Endodermal cell (in vitro differentiated cells): ENCODE data around the gene SLC7A4. TPM values are rescaled to one million over a fixed set of nuclear protein-coding genes. Genes with fewer than 3 reads are reported as not detected.

Experiments
- DNase-seq: peaks from one replicate; pipeline ENCODE4 v3.0.0-alpha.2; 2017
- H3K27ac ChIP-seq: 2 replicates; pipeline ENCODE4 v1.5.1; 2013; ENCODE audit warnings: mild to moderate bottlenecking, low read depth, low read length, moderate library complexity
- H3K27me3 ChIP-seq: 2 replicates; pipeline ENCODE4 v1.6.1; 2013; ENCODE audit warnings: mild to moderate bottlenecking, low read length, moderate library complexity; ENCODE audit not compliant: insufficient read depth, control insufficient read depth, poor library complexity, severe bottlenecking
- H3K36me3 ChIP-seq: 2 replicates; pipeline ENCODE4 v1.7.0; 2013; ENCODE audit warnings: mild to moderate bottlenecking, low read length, moderate library complexity; ENCODE audit not compliant: control insufficient read depth, insufficient read depth
- H3K4me1 ChIP-seq: one replicate; pipeline ENCODE4 v1.7.0; 2013; ENCODE audit warnings: low read length; ENCODE audit not compliant: control insufficient read depth, insufficient read depth
- H3K4me3 ChIP-seq: 2 replicates; pipeline ENCODE4 v1.5.1; 2013; ENCODE audit warnings: mild to moderate bottlenecking, low read length, moderate library complexity
- H3K9ac ChIP-seq: 2 replicates; pipeline ENCODE4 v1.6.1; 2013; ENCODE audit warnings: mild to moderate bottlenecking, low read length, moderate library complexity; ENCODE audit not compliant: poor library complexity, severe bottlenecking; ENCODE audit errors: extremely low read depth
- H3K9me3 ChIP-seq: 2 replicates; pipeline ENCODE4 v1.6.1; 2013; ENCODE audit warnings: mild to moderate bottlenecking, low read length, moderate library complexity; ENCODE audit not compliant: control insufficient read depth
- H3K27ac Mint-ChIP-seq: 2 replicates; pipeline ENCODE4 v1.8.0; 2020; ENCODE audit warnings: mixed read lengths
- H3K27me3 Mint-ChIP-seq: 2 replicates; pipeline ENCODE4 v1.8.0; 2021; ENCODE audit warnings: mild to moderate bottlenecking, mixed read lengths; ENCODE audit not compliant: insufficient read depth
- H3K36me3 Mint-ChIP-seq: 2 replicates; pipeline ENCODE4 v1.8.0; 2020; ENCODE audit warnings: low read depth, mixed read lengths
- H3K4me1 Mint-ChIP-seq: 2 replicates; pipeline ENCODE4 v1.8.0; 2020; ENCODE audit warnings: mixed read lengths
- H3K4me3 Mint-ChIP-seq: 2 replicates; pipeline ENCODE4 v1.8.0; 2020; ENCODE audit warnings: mild to moderate bottlenecking, moderate library complexity, mixed read lengths
- H3K9me3 Mint-ChIP-seq: 2 replicates; pipeline ENCODE4 v1.8.0; 2020; ENCODE audit warnings: mild to moderate bottlenecking, mixed read lengths
- WGBS, 2 experiments: methylation state at CpG; one replicate each; pipeline versions ENCODE4 v1.1.5 to v1.1.7; 2013; ENCODE audit warnings: missing lambda C conversion rate in 2 of 2, mixed read lengths in 1 of 2; ENCODE audit not compliant: insufficient coverage in 1 of 2, insufficient read length in 1 of 2; 5-methylcytosine and 5-hydroxymethylcytosine counted together
- total RNA-seq, 2 donors: library from RNA; stranded (reverse); fragmentation: NEBNext Ultra II Directional in 1 of 2; extraction: Animal tissue kit (Norgen Biotek cat#: 25700) in 1 of 2; gene quantifications; 2 replicates in 1 of 2; 3 replicates in 1 of 2; pipeline ENCODE4 v1.2.1, GENCODE V29; 2021
- TF ChIP-seq, protein P1 (sequence below): fragments of 200-600 bp; sonication (generic); conservative IDR thresholded peaks from 2 replicates; pipeline ENCODE4 v1.5.0; 2021; ENCODE audit warnings: antibody characterized with exemption, mild to moderate bottlenecking

The SLC7A4 gene
- total RNA-seq, 2 donors from 2014 or later, result 0.33 to 0.49 TPM

- H3K9me3 Mint-ChIP-seq, result peaks cover 14% of the 10 kb centered on the region
- Histone ChIP-seq H3K9me3 (no peaks in the 10 kb centered on the region), H3K4me1 (no peaks in the 10 kb centered on the region), H3K36me3 (no peaks in the 10 kb centered on the region), H3K4me3 (no peak overlapping the region), H3K27me3 (no peaks in the 10 kb centered on the region), H3K9ac (no peak overlapping the region), H3K27ac (no peak overlapping the region)
- H3K36me3 Mint-ChIP-seq, result no peaks in the 10 kb centered on the region
- peaks cover 5% of the 10 kb centered on the region for H3K4me1 Mint-ChIP-seq
- H3K4me3 Mint-ChIP-seq, result no peak overlapping the region
- DNase-seq, result no peak
- WGBS, 2 experiments, result 93 to 95% methylated on average over 9 to 14 of the region's 14 CpGs
- H3K27me3 Mint-ChIP-seq, result peaks cover 8% of the 10 kb centered on the region
- H3K27ac Mint-ChIP-seq, result no peak overlapping the region
- TF ChIP-seq, protein P1, sequence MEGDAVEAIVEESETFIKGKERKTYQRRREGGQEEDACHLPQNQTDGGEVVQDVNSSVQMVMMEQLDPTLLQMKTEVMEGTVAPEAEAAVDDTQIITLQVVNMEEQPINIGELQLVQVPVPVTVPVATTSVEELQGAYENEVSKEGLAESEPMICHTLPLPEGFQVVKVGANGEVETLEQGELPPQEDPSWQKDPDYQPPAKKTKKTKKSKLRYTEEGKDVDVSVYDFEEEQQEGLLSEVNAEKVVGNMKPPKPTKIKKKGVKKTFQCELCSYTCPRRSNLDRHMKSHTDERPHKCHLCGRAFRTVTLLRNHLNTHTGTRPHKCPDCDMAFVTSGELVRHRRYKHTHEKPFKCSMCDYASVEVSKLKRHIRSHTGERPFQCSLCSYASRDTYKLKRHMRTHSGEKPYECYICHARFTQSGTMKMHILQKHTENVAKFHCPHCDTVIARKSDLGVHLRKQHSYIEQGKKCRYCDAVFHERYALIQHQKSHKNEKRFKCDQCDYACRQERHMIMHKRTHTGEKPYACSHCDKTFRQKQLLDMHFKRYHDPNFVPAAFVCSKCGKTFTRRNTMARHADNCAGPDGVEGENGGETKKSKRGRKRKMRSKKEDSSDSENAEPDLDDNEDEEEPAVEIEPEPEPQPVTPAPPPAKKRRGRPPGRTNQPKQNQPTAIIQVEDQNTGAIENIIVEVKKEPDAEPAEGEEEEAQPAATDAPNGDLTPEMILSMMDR, result no peak
Measured at GRCh38 chr22:21075516-21076138, 43.3 kb upstream of the SLC7A4 start.

GRCh38 chr22:21074102-21074715 lies 41.8 kb upstream of the SLC7A4 start:
- H3K4me1 Mint-ChIP-seq, result peaks cover 5% of the 10 kb centered on the region
- Histone ChIP-seq H3K9ac (no peak overlapping the region), H3K4me3 (no peak overlapping the region), H3K9me3 (no peaks in the 10 kb centered on the region), H3K27me3 (no peaks in the 10 kb centered on the region), H3K4me1 (no peaks in the 10 kb centered on the region), H3K27ac (no peak overlapping the region), H3K36me3 (no peaks in the 10 kb centered on the region)
- H3K4me3 Mint-ChIP-seq, result no peak overlapping the region
- 82 to 100% methylated on average over 1 to 7 of the region's 7 CpGs for WGBS, 2 experiments
- peaks cover 8% of the 10 kb centered on the region for H3K27me3 Mint-ChIP-seq
- peaks cover 14% of the 10 kb centered on the region for H3K9me3 Mint-ChIP-seq
- DNase-seq, result no peak
- H3K27ac Mint-ChIP-seq, result no peak overlapping the region
- TF ChIP-seq, protein P1, result no peak
- no peaks in the 10 kb centered on the region for H3K36me3 Mint-ChIP-seq

DNA sequence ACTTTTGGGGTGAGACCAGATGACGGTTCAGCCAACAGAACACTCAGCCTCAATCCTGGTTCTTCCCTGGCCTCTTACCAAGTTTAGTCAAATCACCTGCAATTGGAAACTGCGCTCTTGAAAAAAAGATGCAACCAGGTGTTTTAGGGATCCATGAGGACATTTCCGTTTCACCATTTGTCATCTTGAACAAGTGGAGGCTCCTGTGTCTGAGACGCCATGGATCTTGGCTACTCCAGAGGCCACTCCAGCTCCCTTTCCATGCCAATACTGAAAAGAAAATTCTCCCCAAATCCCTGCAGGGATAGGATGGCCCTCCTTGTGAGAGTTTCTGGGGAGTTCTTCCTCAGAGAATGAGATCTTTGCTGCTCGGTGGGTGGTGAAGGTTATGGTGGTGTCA lies 41.1 kb upstream of the SLC7A4 start:
- no peaks in the 10 kb centered on the region for H3K4me1 ChIP-seq
- TF ChIP-seq, protein P1, result no peak
- H3K36me3 ChIP-seq, result no peaks in the 10 kb centered on the region
- no peaks in the 10 kb centered on the region for H3K9me3 ChIP-seq
- H3K4me1 Mint-ChIP-seq, result no peaks in the 10 kb centered on the region
- H3K27ac ChIP-seq, result no peak overlapping the region
- no peak overlapping the region for H3K27ac Mint-ChIP-seq
- H3K27me3 Mint-ChIP-seq, result peaks cover 8% of the 10 kb centered on the region
- H3K36me3 Mint-ChIP-seq, result no peaks in the 10 kb centered on the region
- H3K4me3 ChIP-seq, result no peak overlapping the region
- WGBS, 2 experiments, result 92 to 96% methylated on average over 3 to 5 of the region's 5 CpGs
- H3K9me3 Mint-ChIP-seq, result peaks cover 14% of the 10 kb centered on the region
- H3K4me3 Mint-ChIP-seq, result no peak overlapping the region
- H3K27me3 ChIP-seq, result no peaks in the 10 kb centered on the region
- H3K9ac ChIP-seq, result no peak overlapping the region
- no peak for DNase-seq
